PC-3 (cell line): ENCODE measurements around the gene NFKB1.

Experiments used
- CTCF ChIP-seq: fragments of 300-600 bp; sonication (generic); conservative IDR thresholded peaks from 2 replicates; pipeline ENCODE4 v1.5.1; 2017; ENCODE audit warnings: antibody characterized with exemption, low read depth, mild to moderate bottlenecking, low read length
- EZH2 ChIP-seq: fragments of 300-600 bp; sonication (generic); IDR thresholded peaks from one replicate; pipeline ENCODE4 v1.6.1; 2017; ENCODE audit warnings: antibody characterized with exemption, mild to moderate bottlenecking, low read length; ENCODE audit not compliant: unreplicated experiment
- EZH2phosphoT487 ChIP-seq: fragments of 300-600 bp; sonication (generic); IDR thresholded peaks from 2 replicates; pipeline ENCODE4 v1.6.1; 2018; ENCODE audit warnings: mild to moderate bottlenecking, antibody characterized with exemption, low read length, borderline replicate concordance

DNA sequence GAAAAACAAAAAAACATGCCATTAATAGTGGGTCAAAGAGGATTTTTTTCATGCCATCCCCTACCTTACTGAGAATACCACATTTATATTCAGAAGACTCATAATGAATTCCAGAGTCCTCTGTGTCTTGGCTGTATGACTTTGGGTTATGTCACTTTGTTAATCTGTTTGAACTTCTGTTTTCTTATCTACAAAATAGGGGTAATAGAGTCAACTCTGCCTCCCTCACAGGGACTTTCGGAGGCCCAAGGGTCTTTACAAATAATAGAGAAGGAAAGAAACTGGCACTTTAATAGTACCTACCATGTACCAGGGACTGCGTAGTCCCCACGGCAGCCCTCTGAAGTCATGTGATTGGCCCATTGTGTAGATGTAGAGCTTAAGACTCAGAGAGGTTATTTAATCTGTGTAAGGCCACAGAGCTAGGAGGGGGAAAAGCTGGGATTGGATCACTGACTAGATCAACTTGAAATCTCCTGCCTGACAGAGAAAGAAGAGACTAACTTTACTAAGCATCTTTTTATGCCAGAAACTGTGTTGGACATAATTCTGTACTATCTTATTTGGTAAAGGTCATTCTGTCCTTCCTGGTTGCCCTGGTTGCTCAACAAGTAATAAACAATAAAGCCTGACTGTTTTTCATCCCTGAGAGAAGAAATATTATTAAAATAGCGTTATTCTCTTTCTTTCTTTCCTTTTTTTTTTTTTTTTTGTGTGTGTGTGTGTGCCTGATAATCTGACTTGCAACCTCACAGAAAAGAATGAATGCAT, 59.6 kb downstream of the NFKB1 start:
- TF ChIP-seq CTCF = no peak
- TF ChIP-seq EZH2 = no peak
- TF ChIP-seq EZH2phosphoT487 = no peak
